T47D (cell line): ENCODE measurements around the gene C20orf141.
"Not testable (repeated sequence)": the region's sequence is repeated elsewhere in the genome, so short reads cannot be mapped to it uniquely, and the experiment has no call there.

Experiments used
- DNase-seq, 2 experiments: peaks; one replicate each; pipeline versions ENCODE4 v3.0.0 to v3.0.0-alpha.2; 2011 to 2012; ENCODE audit warnings: low read depth in 1 of 2, low spot score in 1 of 2
- JUND ChIP-seq: IDR thresholded peaks from 2 replicates; pipeline ENCODE4 v1.6.1; 2012; ENCODE audit warnings: low read depth
- in situ Hi-C: cut with HindIII; loops from 2 replicates; pipeline ENCODE4 v1.10.0; 2016; ENCODE audit warnings: low sequenced_read_pairs, low pct_unique_long_range_greater_than_20kb

C20orf141 gene

GRCh38 chr20:2814587-2815051 lies at the start of gene C20orf141:
Gene C20orf141 (plus strand): TSS chr20:2814987. CDS start chr20:2815185, 198 bp downstream.
- TF ChIP-seq JUND, result no peak
- peak in 1 of 2 experiments; percentile 27 for DNase-seq
- in situ Hi-C loops, result no loop called here

GRCh38 chr20:2767768-2768631 lies 46.8 kb upstream of the C20orf141 start:
- in situ Hi-C loops, result no loop called here
- TF ChIP-seq JUND, result peak; percentile 62; the same call in 1 of the 2 replicates
- DNase-seq, result peak; percentile 82 to 98

- no peak for DNase-seq
- in situ Hi-C loops, result no loop called here
- no peak for TF ChIP-seq JUND
Measured at GRCh38 chr20:2768632-2769015, 46.2 kb upstream of the C20orf141 start.

- in situ Hi-C loops, result not testable (repeated sequence)
Measured at GRCh38 chr20:2770091-2770490, 44.7 kb upstream of the C20orf141 start.

GRCh38 chr20:2771631-2772080 lies 43.1 kb upstream of the C20orf141 start:
- TF ChIP-seq JUND, result no peak
- in situ Hi-C loops, result no loop called here
- DNase-seq, result no peak

More at GRCh38 chr20:2770091-2770490, 44.7 kb upstream of the C20orf141 start:
- not testable (repeated sequence) for DNase-seq

GRCh38 chr20:2773812-2774211 lies 41.0 kb upstream of the C20orf141 start:
- DNase-seq, result no peak
- TF ChIP-seq JUND, result no peak
- in situ Hi-C loops, result no loop called here

GRCh38 chr20:2775139-2775538 lies 39.6 kb upstream of the C20orf141 start:
- no peak for DNase-seq
- TF ChIP-seq JUND, result no peak
- in situ Hi-C loops, result no loop called here

- in situ Hi-C loops, result no loop called here
- TF ChIP-seq JUND, result no peak
- no peak for DNase-seq
Measured at GRCh38 chr20:2778602-2779321, 36.0 kb upstream of the C20orf141 start.

- no peak for DNase-seq
- TF ChIP-seq JUND, result no peak
- in situ Hi-C loops, result no loop called here
Measured at GRCh38 chr20:2780948-2781347, 33.8 kb upstream of the C20orf141 start.

GRCh38 chr20:2783908-2784566 lies 30.8 kb upstream of the C20orf141 start:
- no peak for DNase-seq
- TF ChIP-seq JUND, result no peak
- in situ Hi-C loops, result no loop called here

- DNase-seq, result no peak
- in situ Hi-C loops, result no loop called here
- no peak for TF ChIP-seq JUND
Measured at GRCh38 chr20:2793471-2793870, 21.3 kb upstream of the C20orf141 start.

GRCh38 chr20:2794202-2794748 lies 20.5 kb upstream of the C20orf141 start:
- TF ChIP-seq JUND, result no peak
- no peak for DNase-seq

More at GRCh38 chr20:2794202-2794748, 20.5 kb upstream of the C20orf141 start:
- in situ Hi-C loops, result no loop called here
